Smooth muscle cell of the brain vasculature (primary cell): ENCODE results near the gene CHCHD6.

ENCODE experiments used
- DNase-seq: peaks from one replicate; pipeline ENCODE4 v3.0.0-alpha.2; 2012; ENCODE audit warnings: low read depth, low spot score

CHCHD6 gene

GRCh38 chr3:126895178-126896066 lies 191.4 kb downstream of the CHCHD6 start:
- DNase-seq: no peak

- no peak for DNase-seq
These were observed 192.0 kb downstream of the CHCHD6 start for GRCh38 chr3:126896067-126896441.

DNA sequence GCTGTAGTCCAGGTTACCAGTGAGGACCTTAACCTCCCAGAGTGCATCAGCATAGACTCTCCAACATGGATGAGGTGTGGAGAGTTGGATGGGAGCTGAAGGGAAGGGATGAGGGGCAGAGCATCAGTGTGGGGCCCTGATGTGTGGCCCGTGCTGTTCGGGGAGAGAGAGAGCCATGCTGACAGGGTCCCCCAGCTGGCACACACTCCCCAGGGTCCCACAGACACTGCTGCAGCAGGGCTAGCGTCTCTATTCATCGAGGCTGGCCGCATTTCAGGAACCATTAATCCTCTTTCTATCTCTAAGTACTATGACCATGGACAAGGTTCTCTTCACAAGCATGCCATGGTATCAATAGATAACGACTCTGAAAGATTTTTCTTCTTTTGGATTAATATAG lies 192.9 kb downstream of the CHCHD6 start:
- DNase-seq: no peak

GRCh38 chr3:126897943-126898342 lies 193.9 kb downstream of the CHCHD6 start:
- DNase-seq: no peak

GRCh38 chr3:126900859-126901540 lies 197.0 kb downstream of the CHCHD6 start:
- no peak for DNase-seq

- no peak for DNase-seq
These were observed 197.6 kb downstream of the CHCHD6 start for GRCh38 chr3:126901631-126902030.

- DNase-seq: no peak
These were observed 199.5 kb downstream of the CHCHD6 start for GRCh38 chr3:126903521-126903920.

GRCh38 chr3:126907557-126907956 lies 203.5 kb downstream of the CHCHD6 start:
- no peak for DNase-seq

- DNase-seq: no peak
These were observed 204.8 kb downstream of the CHCHD6 start for GRCh38 chr3:126908752-126909275.

DNA sequence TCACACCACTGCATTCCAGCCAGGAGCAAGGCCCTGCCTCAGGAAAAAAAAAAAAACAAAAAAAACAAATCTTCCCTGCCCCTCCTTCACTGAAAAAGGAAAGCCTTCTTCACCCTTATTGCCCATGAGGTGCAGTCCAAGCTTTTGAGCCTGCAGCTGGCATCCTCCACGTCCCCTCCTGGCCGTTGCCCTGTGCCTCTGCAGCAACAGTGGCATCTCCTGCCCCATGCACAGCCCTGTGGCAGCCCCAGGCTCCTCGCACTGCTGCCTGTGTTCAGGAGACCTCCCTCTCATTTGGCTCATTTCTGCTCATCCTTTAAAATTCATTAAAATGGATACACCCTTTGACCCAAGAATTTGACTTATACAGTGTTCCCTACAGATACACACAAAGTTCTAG lies 206.2 kb downstream of the CHCHD6 start:
- DNase-seq: no peak

- DNase-seq: no peak
These were observed 207.4 kb downstream of the CHCHD6 start for GRCh38 chr3:126911162-126912026.

DNA sequence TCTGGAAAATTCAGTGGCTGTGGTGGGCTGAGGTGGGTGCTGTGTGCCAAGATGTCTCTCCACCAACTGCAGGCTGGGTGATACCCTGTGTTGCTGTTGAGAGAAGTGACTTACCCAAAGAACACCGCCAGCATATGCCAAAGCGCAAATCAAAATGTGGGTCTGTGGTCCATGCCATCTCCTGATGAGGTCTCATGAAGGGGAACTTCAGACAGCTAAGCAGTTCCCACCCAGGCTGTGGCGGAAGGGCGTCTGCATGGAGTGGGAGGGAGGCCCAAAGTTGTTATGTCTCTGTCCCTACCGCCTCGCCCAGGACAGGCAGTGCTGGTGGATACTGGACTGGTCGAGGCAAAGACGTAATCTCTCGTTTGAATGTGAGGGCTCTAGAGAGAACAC lies 208.0 kb downstream of the CHCHD6 start:
- no peak for DNase-seq

DNA sequence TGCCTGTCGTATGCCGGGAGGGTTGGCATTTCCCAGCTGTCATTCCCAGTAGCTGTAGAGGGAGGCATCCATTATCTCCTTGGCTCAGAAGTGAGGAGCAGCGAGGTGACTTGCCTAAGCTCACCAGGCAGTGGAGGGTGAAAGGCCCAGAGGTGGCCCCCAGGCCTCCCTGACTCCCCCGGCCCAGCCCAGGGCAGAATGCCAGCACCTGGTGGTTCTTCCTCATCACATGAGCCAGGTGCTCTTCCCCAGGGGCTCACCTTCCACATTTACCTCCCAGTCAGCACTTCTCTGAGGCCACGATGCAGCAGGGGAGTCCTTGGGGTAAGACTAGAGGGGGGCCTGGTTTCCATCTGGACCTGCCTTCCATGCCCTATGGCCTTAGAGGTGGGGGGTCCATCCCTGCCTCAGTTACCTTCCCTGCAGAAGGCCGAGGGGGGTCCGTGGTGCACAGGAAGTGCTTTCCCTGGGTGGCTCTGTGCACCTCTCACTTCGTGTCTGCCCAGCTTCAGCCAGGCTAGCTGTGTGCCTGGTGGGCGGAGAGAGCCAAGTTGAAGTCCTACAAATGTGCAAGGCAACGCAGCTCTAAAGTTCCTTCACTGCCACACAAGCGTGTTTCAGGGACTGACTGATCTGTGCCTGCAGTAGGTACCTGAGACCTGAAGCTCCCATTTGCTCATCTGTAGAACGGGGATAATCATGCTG lies 208.6 kb downstream of the CHCHD6 start:
- DNase-seq: no peak

DNA sequence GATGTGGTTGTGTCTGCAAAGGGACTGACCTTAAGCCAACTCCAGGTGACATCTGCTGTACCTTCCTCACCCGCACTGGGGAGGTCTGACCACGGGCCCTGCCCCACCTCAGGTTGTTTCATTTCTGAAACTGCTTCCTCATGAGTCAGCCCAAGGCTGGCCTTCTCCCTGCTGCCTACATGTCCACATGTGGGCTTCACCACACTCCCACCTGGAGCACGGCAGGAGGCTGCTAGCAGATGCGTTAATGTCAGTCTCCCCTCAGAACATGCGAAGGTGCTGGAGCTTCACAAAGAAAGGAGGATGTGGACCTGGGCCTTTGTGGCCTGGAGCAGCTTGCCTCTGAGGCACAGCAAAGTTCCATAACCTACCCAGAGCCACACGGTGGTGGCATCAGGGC lies 209.5 kb downstream of the CHCHD6 start:
- no peak for DNase-seq

GRCh38 chr3:126914226-126914625 lies 210.2 kb downstream of the CHCHD6 start:
- no peak for DNase-seq

GRCh38 chr3:126915015-126915414 lies 211.0 kb downstream of the CHCHD6 start:
- DNase-seq: no peak

DNA sequence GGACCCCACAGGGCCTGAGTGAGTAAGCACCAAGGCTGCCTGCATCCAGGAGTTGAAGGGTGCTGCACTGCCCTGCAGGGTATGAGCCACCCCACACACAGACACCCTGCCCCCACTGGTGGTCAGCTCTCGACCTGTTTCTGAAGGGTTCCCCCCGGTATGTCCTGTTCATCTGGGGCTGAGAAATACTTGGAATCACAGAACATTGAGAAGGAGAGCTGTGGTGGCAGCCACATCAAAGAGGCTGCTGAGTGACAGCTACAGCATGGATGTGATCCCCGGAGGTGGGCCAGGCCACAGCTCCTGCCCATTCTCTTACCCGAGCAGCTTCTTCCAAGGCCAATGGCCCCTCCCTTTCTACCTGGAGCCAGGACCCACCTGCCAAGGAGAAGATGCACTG lies 212.5 kb downstream of the CHCHD6 start:
- DNase-seq: no peak

- no peak for DNase-seq
These were observed 213.3 kb downstream of the CHCHD6 start for GRCh38 chr3:126917232-126917804.

GRCh38 chr3:126918355-126918821 lies 214.3 kb downstream of the CHCHD6 start:
- DNase-seq: no peak

GRCh38 chr3:126921085-126921824 lies 217.2 kb downstream of the CHCHD6 start:
- DNase-seq: no peak
